ENCODE measurements around the gene PER3. TPM values are rescaled to one million over a fixed set of nuclear protein-coding genes. Genes with fewer than 3 reads are reported as not detected.
A peak's percentile ranks its signal among the peaks of the same experiment; 100 is the strongest.

PER3 gene
- total RNA-seq, 1 donor from 2014 or later, result 11.5 TPM

GRCh38 chr1:7778133-7778628 is 5.9 kb upstream of the PER3 start:
- Mint-ChIP-seq H3K9me3 (peaks cover 7% of the 10 kb centered on the region), H3K27ac (no peak overlapping the region)
- no peak for DNase-seq (ENCODE audit: low spot score in 2 of 2, unreplicated experiment in 2 of 2)

GRCh38 chr1:7780976-7781375 is 3.1 kb upstream of the PER3 start:
- TF ChIP-seq CTCF (IDR thresholded peaks at IDR 0.05; ENCODE audit: unreplicated experiment), result no peak
- no peaks in the 10 kb centered on the region for H3K27me3 Mint-ChIP-seq (ENCODE audit: low read depth)
- H3K4me3 Mint-ChIP-seq, result no peak overlapping the region
- peaks cover 5% of the 10 kb centered on the region for H3K4me1 Mint-ChIP-seq
- DNase-seq (ENCODE audit: low spot score in 2 of 2, unreplicated experiment in 2 of 2), result no peak
- no peak overlapping the region for H3K27ac Mint-ChIP-seq
- peaks cover 6% of the 10 kb centered on the region for H3K9me3 Mint-ChIP-seq
- peaks cover 27% of the 10 kb centered on the region for H3K36me3 Mint-ChIP-seq

More at GRCh38 chr1:7778133-7778628, 5.9 kb upstream of the PER3 start:
- TF ChIP-seq CTCF (IDR thresholded peaks at IDR 0.05; ENCODE audit: unreplicated experiment), result no peak
- Mint-ChIP-seq H3K4me1 (peaks cover 6% of the 10 kb centered on the region), H3K4me3 (no peak overlapping the region), H3K27me3 (ENCODE audit: low read depth) (no peaks in the 10 kb centered on the region), H3K36me3 (peaks cover 36% of the 10 kb centered on the region)

GRCh38 chr1:7781501-7781900 is 2.6 kb upstream of the PER3 start:
- Mint-ChIP-seq H3K27ac (no peak overlapping the region), H3K27me3 (ENCODE audit: low read depth) (no peaks in the 10 kb centered on the region), H3K36me3 (peaks cover 25% of the 10 kb centered on the region)

GRCh38 chr1:7781923-7782495 is 2.1 kb upstream of the PER3 start:
- no peak for TF ChIP-seq CTCF (IDR thresholded peaks at IDR 0.05; ENCODE audit: unreplicated experiment)
- peaks cover 27% of the 10 kb centered on the region for H3K36me3 Mint-ChIP-seq
- DNase-seq (ENCODE audit: low spot score in 2 of 2, unreplicated experiment in 2 of 2), result no peak
- H3K27ac Mint-ChIP-seq, result no peak overlapping the region
- peaks cover 6% of the 10 kb centered on the region for H3K9me3 Mint-ChIP-seq
- H3K4me1 Mint-ChIP-seq, result peaks cover 5% of the 10 kb centered on the region
- no peaks in the 10 kb centered on the region for H3K27me3 Mint-ChIP-seq (ENCODE audit: low read depth)
- no peak overlapping the region for H3K4me3 Mint-ChIP-seq

More at GRCh38 chr1:7781501-7781900, 2.6 kb upstream of the PER3 start:
- Mint-ChIP-seq H3K9me3 (peaks cover 6% of the 10 kb centered on the region), H3K4me1 (peaks cover 5% of the 10 kb centered on the region), H3K4me3 (no peak overlapping the region)
- DNase-seq (ENCODE audit: low spot score in 2 of 2, unreplicated experiment in 2 of 2), result no peak
- no peak for TF ChIP-seq CTCF (IDR thresholded peaks at IDR 0.05; ENCODE audit: unreplicated experiment)

GRCh38 chr1:7783178-7783711 is 846 bp upstream of the PER3 start:
- H3K36me3 Mint-ChIP-seq, result peaks cover 30% of the 10 kb centered on the region
- peak in 1 of 2 experiments; percentile 49 for DNase-seq (ENCODE audit: low spot score in 2 of 2, unreplicated experiment in 2 of 2)

More at GRCh38 chr1:7783178-7783711, 846 bp upstream of the PER3 start:
- Mint-ChIP-seq H3K27ac (peak overlapping the region; percentile 61), H3K4me1 (peaks cover 5% of the 10 kb centered on the region), H3K27me3 (ENCODE audit: low read depth) (no peaks in the 10 kb centered on the region), H3K4me3 (peak overlapping the region; percentile 74), H3K9me3 (peaks cover 6% of the 10 kb centered on the region)
- TF ChIP-seq CTCF (IDR thresholded peaks at IDR 0.05; ENCODE audit: unreplicated experiment), result no peak
